Neural cell (in vitro differentiated cells): ENCODE measurements around the gene MT1HL1. TPM values are rescaled to one million over a fixed set of nuclear protein-coding genes. Genes with fewer than 3 reads are reported as not detected.

ENCODE experiments used
- H2AFZ ChIP-seq: fragments of 200-600, 300-800 bp; sonication (generic), shearing (Covaris generic); 2 replicates; pipeline ENCODE4 v1.6.0; 2014; ENCODE audit warnings: low read depth, mild to moderate bottlenecking, antibody characterized with exemption, low read length, moderate library complexity
- H3F3A ChIP-seq: fragments of 200-600 bp; shearing (Covaris generic); 2 replicates; pipeline ENCODE4 v1.6.1; 2016; ENCODE audit warnings: mild to moderate bottlenecking, moderate library complexity, mixed read lengths, antibody characterized with exemption, low read length; ENCODE audit not compliant: insufficient read depth, poor library complexity, severe bottlenecking
- H3K27ac ChIP-seq: fragments of 200-600, 300-800 bp; sonication (generic), shearing (Covaris generic); 2 replicates; pipeline ENCODE4 v1.5.1; 2014; ENCODE audit warnings: mild to moderate bottlenecking, low read length, moderate library complexity
- H3K27me3 ChIP-seq: fragments of 300-800, 200-600 bp; sonication (generic), shearing (Covaris generic); 2 replicates; pipeline ENCODE4 v1.6.0; 2014; ENCODE audit warnings: mild to moderate bottlenecking, low read depth, low read length, moderate library complexity; ENCODE audit not compliant: insufficient read depth
- H3K36me3 ChIP-seq: fragments of 300-800, 200-600 bp; sonication (generic), shearing (Covaris generic); 2 replicates; pipeline ENCODE4 v1.5.1; 2014; ENCODE audit warnings: mild to moderate bottlenecking, antibody characterized with exemption, low read length, moderate library complexity; ENCODE audit not compliant: insufficient read depth
- H3K4me2 ChIP-seq: fragments of 300-800, 200-600 bp; sonication (generic), shearing (Covaris generic); 2 replicates; pipeline ENCODE4 v1.6.0; 2014; ENCODE audit warnings: mild to moderate bottlenecking, low read length
- H3K4me3 ChIP-seq: fragments of 300-800, 200-600 bp; sonication (generic), shearing (Covaris generic); 2 replicates; pipeline ENCODE4 v1.5.1; 2014; ENCODE audit warnings: mild to moderate bottlenecking, low read length, moderate library complexity
- H3K79me2 ChIP-seq: fragments of 200-600 bp; shearing (Covaris generic); replicated peaks from 2 replicates; pipeline ENCODE4 v1.6.0; 2014; ENCODE audit warnings: mild to moderate bottlenecking, low read length, moderate library complexity; ENCODE audit not compliant: insufficient read depth
- H3K9ac ChIP-seq: fragments of 300-800, 200-600 bp; sonication (generic), shearing (Covaris generic); 2 replicates; pipeline ENCODE4 v1.6.1; 2016; ENCODE audit warnings: mild to moderate bottlenecking, low read length, mixed read lengths
- H3K9me2 ChIP-seq: fragments of 200-600 bp; shearing (Covaris generic); 2 replicates; pipeline ENCODE4 v1.6.1; 2016; ENCODE audit warnings: mild to moderate bottlenecking, low read length, mixed read lengths; ENCODE audit not compliant: insufficient read depth
- H3K9me3 ChIP-seq: fragments of 200-600, 300-800 bp; sonication (generic), shearing (Covaris generic); 2 replicates; pipeline ENCODE4 v1.6.1; 2016; ENCODE audit warnings: mild to moderate bottlenecking, mixed run types, low read length, moderate library complexity, mixed read lengths
- H4K20me1 ChIP-seq: fragments of 200-600 bp; shearing (Covaris generic); 2 replicates; pipeline ENCODE4 v1.6.1; 2016; ENCODE audit warnings: mild to moderate bottlenecking, mixed run types; ENCODE audit not compliant: insufficient read depth
- CTCF ChIP-seq: fragments of 450-650 bp; IDR thresholded peaks from 2 replicates; pipeline ENCODE4 v1.5.1; 2014; ENCODE audit warnings: antibody characterized with exemption, mild to moderate bottlenecking, moderate library complexity; ENCODE audit not compliant: poor library complexity, severe bottlenecking
- EP300 ChIP-seq: fragments of 450-650 bp; conservative IDR thresholded peaks from 2 replicates; pipeline ENCODE4 v1.6.1; 2014; ENCODE audit warnings: antibody characterized with exemption, mild to moderate bottlenecking, moderate library complexity; ENCODE audit not compliant: poor library complexity, severe bottlenecking
- EZH2 ChIP-seq: fragments of 200-600, 300-800 bp; shearing (Covaris generic), sonication (generic); IDR thresholded peaks from 2 replicates; pipeline ENCODE4 v1.6.1; 2014; ENCODE audit warnings: antibody characterized with exemption, low read length, borderline replicate concordance, mild to moderate bottlenecking; ENCODE audit not compliant: insufficient read depth, poor library complexity, severe bottlenecking
- MXI1 ChIP-seq: fragments of 450-650 bp; conservative IDR thresholded peaks from 2 replicates; pipeline ENCODE4 v1.6.1; 2014; ENCODE audit warnings: antibody characterized with exemption, mild to moderate bottlenecking; ENCODE audit not compliant: poor library complexity, severe bottlenecking
- POLR2AphosphoS5 ChIP-seq: IDR thresholded peaks from 2 replicates; pipeline ENCODE4 v1.6.1; 2012
- RAD21 ChIP-seq: fragments of 450-650 bp; conservative IDR thresholded peaks from 2 replicates; pipeline ENCODE4 v1.6.1; 2014; ENCODE audit warnings: antibody characterized with exemption, mild to moderate bottlenecking, moderate library complexity
- REST ChIP-seq: IDR thresholded peaks from 2 replicates; pipeline ENCODE4 v1.6.1; 2012; ENCODE audit warnings: borderline replicate concordance
- SMC3 ChIP-seq: fragments of 450-650 bp; conservative IDR thresholded peaks from 2 replicates; pipeline ENCODE4 v1.6.1; 2014; ENCODE audit warnings: antibody characterized with exemption, mild to moderate bottlenecking, moderate library complexity; ENCODE audit not compliant: poor library complexity
- TAF1 ChIP-seq: IDR thresholded peaks from 2 replicates; pipeline ENCODE4 v1.6.1; 2012; ENCODE audit warnings: low read depth
- polyA plus RNA-seq: library from polyadenylated mRNA; depleted of rRNA; stranded (reverse); fragments of >200 nt; gene quantifications from 2 replicates; pipeline ENCODE4 v1.2.3, GENCODE V29; 2014

Gene MT1HL1
- polyA plus RNA-seq, 1 donor from 2014 or later = not detected

- Histone ChIP-seq H3K9me3 (no peaks in the 10 kb centered on the region), H3K27me3 (peaks cover 42% of the 10 kb centered on the region)
These were observed 37.2 kb upstream of the MT1HL1 start for GRCh38 chr1:237041461-237041794.

GRCh38 chr1:237040823-237041222 lies 36.6 kb upstream of the MT1HL1 start:
- Histone ChIP-seq H3K36me3 (no peaks in the 10 kb centered on the region), H3K79me2 (no peaks in the 10 kb centered on the region), H3K9me3 (no peaks in the 10 kb centered on the region), H3K9ac (no peak overlapping the region), H3K9me2 (no peaks in the 10 kb centered on the region), H3K27me3 (peaks cover 36% of the 10 kb centered on the region), H3K27ac (no peak overlapping the region), H3K4me2 (no peak overlapping the region), H4K20me1 (no peaks in the 10 kb centered on the region), H3F3A (no peaks in the 10 kb centered on the region), H2AFZ (no peak overlapping the region), H3K4me3 (no peak overlapping the region)
- TF ChIP-seq SMC3 (no peak), MXI1 (no peak), EP300 (no peak), TAF1 (no peak), REST (no peak), POLR2AphosphoS5 (no peak), EZH2 (no peak), CTCF (no peak), RAD21 (no peak)

More at GRCh38 chr1:237041461-237041794, 37.2 kb upstream of the MT1HL1 start:
- Histone ChIP-seq H3K36me3 (no peaks in the 10 kb centered on the region), H3K9me2 (no peaks in the 10 kb centered on the region), H3K27ac (no peak overlapping the region), H3K9ac (no peak overlapping the region), H3K4me2 (no peak overlapping the region), H4K20me1 (no peaks in the 10 kb centered on the region), H2AFZ (no peak overlapping the region), H3F3A (no peaks in the 10 kb centered on the region), H3K79me2 (no peaks in the 10 kb centered on the region), H3K4me3 (peak overlapping the region; percentile 94)
- TF ChIP-seq CTCF = no peak
- TF ChIP-seq RAD21 = no peak
